ENCODE results near the gene TCN2.
"Not testable (repeated sequence)": the region's sequence is repeated elsewhere in the genome, so short reads cannot be mapped to it uniquely, and the experiment has no call there.

The TCN2 gene

GRCh38 chr22:30564761-30565119 is 42.2 kb upstream of the TCN2 start:
- DNase-seq (ENCODE audit: low read depth) = no peak
- TF ChIP-seq CTCF (IDR thresholded peaks at IDR 0.05; ENCODE audit: insufficient read depth, low read depth, low read length, missing control alignments) = no peak
- H3K4me3 ChIP-seq (ENCODE audit: low read length) = no peak overlapping the region

- DNase-seq (ENCODE audit: low read depth) = no peak
- TF ChIP-seq CTCF (IDR thresholded peaks at IDR 0.05; ENCODE audit: insufficient read depth, low read depth, low read length, missing control alignments) = no peak
- no peak overlapping the region for H3K4me3 ChIP-seq (ENCODE audit: low read length)
These were observed 41.6 kb upstream of the TCN2 start for GRCh38 chr22:30565341-30565740.

DNA sequence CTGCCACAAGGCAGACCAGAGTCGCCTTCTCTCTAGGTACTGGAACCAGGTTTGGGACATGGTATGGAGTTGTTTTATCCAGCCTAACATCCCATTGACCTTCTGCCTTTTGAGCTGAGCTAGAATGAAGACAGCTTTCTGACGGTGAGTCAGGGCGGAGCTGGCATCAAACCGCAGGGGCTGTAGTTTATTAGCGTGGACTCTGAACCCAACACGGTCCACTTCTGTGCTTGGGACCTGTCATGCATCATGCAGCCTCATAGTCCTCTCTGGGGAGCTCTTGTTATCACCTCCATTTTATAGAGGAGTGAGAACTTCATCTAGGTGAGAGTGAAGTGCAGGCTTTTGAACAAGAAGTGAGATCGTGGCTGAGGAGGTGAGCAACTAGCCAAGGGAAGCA is 40.8 kb upstream of the TCN2 start:
- no peak for TF ChIP-seq CTCF (IDR thresholded peaks at IDR 0.05; ENCODE audit: insufficient read depth, low read depth, low read length, missing control alignments)
- DNase-seq (ENCODE audit: low read depth) = no peak

GRCh38 chr22:30567277-30567676 is 39.7 kb upstream of the TCN2 start:
- DNase-seq (ENCODE audit: low read depth); H3K4me3 ChIP-seq (ENCODE audit: low read length): not testable (repeated sequence)

More for the DNA sequence above, 40.8 kb upstream of the TCN2 start:
- H3K4me3 ChIP-seq (ENCODE audit: low read length) = no peak overlapping the region

DNA sequence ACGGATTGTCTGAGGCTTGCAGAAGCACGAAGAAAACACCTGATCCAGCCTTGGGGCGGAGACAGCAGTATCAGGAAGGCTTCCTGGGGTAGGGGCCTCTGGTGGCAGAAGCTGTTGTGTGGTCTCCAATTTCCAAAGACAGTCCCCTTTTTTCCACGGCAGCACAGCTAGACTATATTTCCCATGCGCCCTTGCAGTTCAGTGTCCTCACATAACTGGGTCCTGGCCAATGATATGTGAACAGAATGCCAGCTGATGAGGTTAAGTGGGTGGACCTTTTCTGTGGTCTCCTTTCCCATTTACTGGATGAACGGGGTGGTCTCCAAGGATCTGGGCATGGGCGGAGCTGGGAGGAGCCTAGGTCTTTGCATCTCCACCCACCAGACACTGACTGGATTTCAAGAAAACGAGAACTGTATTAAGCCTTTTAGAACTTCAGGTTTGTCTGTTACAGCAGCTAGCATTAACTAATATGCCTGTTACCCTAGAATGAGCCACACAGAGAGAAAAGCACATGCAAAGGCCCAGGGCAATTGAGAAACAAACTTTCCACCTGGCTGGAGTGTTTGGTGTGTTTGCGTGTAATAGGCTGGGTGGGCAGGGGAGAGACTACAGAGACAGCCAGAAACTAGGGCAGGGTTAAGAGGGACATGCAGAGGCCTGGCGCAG is 38.7 kb upstream of the TCN2 start:
- no peak for TF ChIP-seq CTCF (IDR thresholded peaks at IDR 0.05; ENCODE audit: insufficient read depth, low read depth, low read length, missing control alignments)
- H3K4me3 ChIP-seq (ENCODE audit: low read length) = no peak overlapping the region

GRCh38 chr22:30569674-30570202 is 37.2 kb upstream of the TCN2 start:
- DNase-seq (ENCODE audit: low read depth) = no peak
- TF ChIP-seq CTCF (IDR thresholded peaks at IDR 0.05; ENCODE audit: insufficient read depth, low read depth, low read length, missing control alignments) = no peak
- no peak overlapping the region for H3K4me3 ChIP-seq (ENCODE audit: low read length)

More for the DNA sequence above, 38.7 kb upstream of the TCN2 start:
- no peak for DNase-seq (ENCODE audit: low read depth)

- no peak for TF ChIP-seq CTCF (IDR thresholded peaks at IDR 0.05; ENCODE audit: insufficient read depth, low read depth, low read length, missing control alignments)
- H3K4me3 ChIP-seq (ENCODE audit: low read length) = no peak overlapping the region
- no peak for DNase-seq (ENCODE audit: low read depth)
These were observed 34.8 kb upstream of the TCN2 start for GRCh38 chr22:30572210-30572609.

Data from epithelial cell of esophagus (primary cell).